Mesenchymal stem cell (in vitro differentiated cells and primary cell): Measurements from ENCODE around the gene VWA3B.
"Not testable (repeated sequence)": the region's sequence is repeated elsewhere in the genome, so short reads cannot be mapped to it uniquely, and the experiment has no call there.

Experiments
- DNase-seq: peaks from one replicate; pipeline ENCODE4 v3.0.0-alpha.2; 2013
- H2AFZ ChIP-seq: one replicate; pipeline ENCODE4 v1.6.1; 2013; ENCODE audit warnings: low read depth, mild to moderate bottlenecking, control low read depth, inconsistent platforms, low read length, moderate library complexity
- H2AK5ac ChIP-seq: 2 replicates; pipeline ENCODE4 v1.6.1; 2013; ENCODE audit warnings: low read length, moderate library complexity, mild to moderate bottlenecking, inconsistent platforms; ENCODE audit not compliant: severe bottlenecking
- H2BK120ac ChIP-seq: one replicate; pipeline ENCODE4 v1.6.1; 2013; ENCODE audit warnings: low read depth, mild to moderate bottlenecking, inconsistent platforms, low read length, moderate library complexity
- H2BK12ac ChIP-seq, 2 experiments: one replicate each; pipeline ENCODE4 v1.6.1; 2013; ENCODE audit warnings: inconsistent platforms in 2 of 2, low read length in 2 of 2, mild to moderate bottlenecking in 2 of 2, moderate library complexity in 2 of 2, control low read depth in 1 of 2
- H2BK15ac ChIP-seq: one replicate; pipeline ENCODE4 v1.6.1; 2013; ENCODE audit warnings: mild to moderate bottlenecking, low read depth, inconsistent platforms; ENCODE audit not compliant: poor library complexity, severe bottlenecking
- H2BK5ac ChIP-seq: 2 replicates; pipeline ENCODE4 v1.6.1; 2013; ENCODE audit warnings: low read depth, mild to moderate bottlenecking, low read length, control low read depth, inconsistent platforms; ENCODE audit not compliant: poor library complexity, severe bottlenecking
- H3K14ac ChIP-seq, 2 experiments: one replicate each; pipeline ENCODE4 v1.6.1; 2013; ENCODE audit warnings: inconsistent platforms in 2 of 2, low read length in 2 of 2, control low read depth in 1 of 2, mild to moderate bottlenecking in 1 of 2, moderate library complexity in 1 of 2
- H3K18ac ChIP-seq, 2 experiments: one replicate each; pipeline ENCODE4 v1.6.1; 2013; ENCODE audit warnings: inconsistent platforms in 2 of 2, low read length in 2 of 2, control low read depth in 1 of 2, low read depth in 1 of 2, mild to moderate bottlenecking in 1 of 2
- H3K23ac ChIP-seq, 2 experiments: one replicate each; pipeline ENCODE4 v1.6.1; 2013; ENCODE audit warnings: inconsistent platforms in 2 of 2, low read length in 2 of 2, mild to moderate bottlenecking in 2 of 2, moderate library complexity in 2 of 2, control low read depth in 1 of 2
- H3K27ac ChIP-seq: 2 replicates; pipeline ENCODE4 v1.5.1; 2013; ENCODE audit warnings: mild to moderate bottlenecking, moderate library complexity, low read length, control low read depth, inconsistent platforms; ENCODE audit not compliant: poor library complexity, severe bottlenecking
- H3K27me3 ChIP-seq, 2 experiments: 2 replicates each; pipeline versions ENCODE4 v1.6.1 to v1.7.0; 2013; ENCODE audit warnings: low read length in 2 of 2, mild to moderate bottlenecking in 2 of 2, moderate library complexity in 2 of 2, control low read depth in 1 of 2, inconsistent platforms in 1 of 2; ENCODE audit not compliant: control insufficient read depth in 1 of 2, insufficient read depth in 1 of 2
- H3K36me3 ChIP-seq, 2 experiments: 2 replicates each; pipeline versions ENCODE4 v1.6.1 to v1.7.0; 2013; ENCODE audit warnings: low read length in 2 of 2, control low read depth in 1 of 2, inconsistent platforms in 1 of 2, low read depth in 1 of 2, mild to moderate bottlenecking in 1 of 2; ENCODE audit not compliant: insufficient read depth in 2 of 2, control insufficient read depth in 1 of 2
- H3K4ac ChIP-seq, 2 experiments: one replicate each; pipeline ENCODE4 v1.6.1; 2013; ENCODE audit warnings: inconsistent platforms in 2 of 2, low read length in 2 of 2, mild to moderate bottlenecking in 2 of 2, moderate library complexity in 2 of 2, control low read depth in 1 of 2, low read depth in 1 of 2
- H3K4me1 ChIP-seq: 2 replicates; pipeline ENCODE4 v1.6.1; 2013; ENCODE audit warnings: low read depth, low read length, control low read depth; ENCODE audit not compliant: control insufficient read depth, insufficient read depth
- H3K4me2 ChIP-seq: 2 replicates; pipeline ENCODE4 v1.6.1; 2013; ENCODE audit warnings: low read length, mild to moderate bottlenecking, inconsistent platforms; ENCODE audit not compliant: poor library complexity, severe bottlenecking
- H3K4me3 ChIP-seq, 2 experiments: 2 replicates each; pipeline versions ENCODE4 v1.5.1 to v1.7.0; 2013; ENCODE audit warnings: low read length in 2 of 2, mild to moderate bottlenecking in 2 of 2, control low read depth in 1 of 2, low read depth in 1 of 2; ENCODE audit not compliant: insufficient read depth in 1 of 2
- H3K79me1 ChIP-seq: replicated peaks from 2 replicates; pipeline ENCODE4 v1.6.1; 2013; ENCODE audit warnings: mild to moderate bottlenecking, control low read depth, low read length, inconsistent platforms; ENCODE audit not compliant: poor library complexity, severe bottlenecking
- H3K9ac ChIP-seq: 2 replicates; pipeline ENCODE4 v1.7.0; 2013; ENCODE audit warnings: mild to moderate bottlenecking, low read length, moderate library complexity
- H3K9me3 ChIP-seq: 2 replicates; pipeline ENCODE4 v1.7.0; 2013; ENCODE audit warnings: mild to moderate bottlenecking, low read length; ENCODE audit not compliant: control insufficient read depth
- H4K8ac ChIP-seq: one replicate; pipeline ENCODE4 v1.6.1; 2013; ENCODE audit warnings: inconsistent platforms, mild to moderate bottlenecking, low read length, moderate library complexity
- H4K91ac ChIP-seq: one replicate; pipeline ENCODE4 v1.6.1; 2013; ENCODE audit warnings: mild to moderate bottlenecking, low read length, inconsistent platforms
- WGBS: methylation state at CpG from one replicate; pipeline ENCODE4 v1.1.7; 2013; ENCODE audit warnings: mixed read lengths; 5-methylcytosine and 5-hydroxymethylcytosine counted together

The VWA3B gene

DNA sequence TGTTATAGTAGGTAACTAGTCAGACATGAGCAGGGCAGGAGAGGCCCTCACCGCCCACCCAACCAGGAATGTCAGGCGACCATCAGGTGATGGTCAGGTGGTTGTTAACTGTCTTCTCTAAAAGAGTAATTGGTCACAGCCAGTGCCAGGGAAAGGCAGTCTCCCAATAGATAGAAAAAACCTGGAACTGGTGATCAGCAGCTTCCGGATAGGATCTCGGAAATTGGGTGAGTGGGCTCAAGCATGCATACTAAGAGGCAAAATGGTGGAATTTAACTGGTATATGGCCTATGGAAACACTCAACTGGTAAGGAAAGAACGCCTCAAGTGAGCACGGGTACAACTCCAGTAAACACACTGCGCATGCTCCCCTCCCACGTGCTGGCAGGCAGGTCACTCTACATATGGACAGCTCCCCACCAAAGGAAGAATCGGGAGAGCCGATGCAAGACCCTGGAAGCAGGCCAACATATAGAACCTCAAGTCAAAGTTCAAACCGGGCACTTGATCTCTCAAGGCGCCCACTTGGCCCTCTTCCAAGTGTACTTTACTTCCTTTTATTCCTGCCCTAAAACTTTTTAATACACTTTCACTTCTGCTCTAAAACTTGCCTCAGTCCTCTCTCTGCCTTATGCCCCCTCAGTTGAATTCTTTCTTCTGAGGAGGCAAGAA is 47.7 kb upstream of the VWA3B start:
- H4K8ac ChIP-seq = no peak overlapping the region
- H3K27ac ChIP-seq = no peak overlapping the region
- no peak overlapping the region for H2BK15ac ChIP-seq
- H4K91ac ChIP-seq = no peak overlapping the region
- no peak overlapping the region for H3K23ac ChIP-seq
- no peak overlapping the region for H3K4me2 ChIP-seq
- no peak overlapping the region for H3K14ac ChIP-seq
- H3K18ac ChIP-seq = no peak overlapping the region
- 91% methylated on average over 12 of the region's 12 CpGs for WGBS
- H2BK120ac ChIP-seq = no peak overlapping the region
- H3K36me3 ChIP-seq = no peaks in the 10 kb centered on the region
- no peak overlapping the region for H3K9ac ChIP-seq
- peaks cover 0 to 20% of the 10 kb centered on the region in 2 experiments for H3K27me3 ChIP-seq
- no peak overlapping the region for H3K4me3 ChIP-seq
- H3K4ac ChIP-seq = no peak overlapping the region
- no peak overlapping the region for H2BK5ac ChIP-seq
- no peak for DNase-seq
- H2AFZ ChIP-seq = no peak overlapping the region
- H2BK12ac ChIP-seq = no peak overlapping the region
- H3K4me1 ChIP-seq = peaks cover 2% of the 10 kb centered on the region
- peaks cover 13% of the 10 kb centered on the region for H3K9me3 ChIP-seq
- no peak overlapping the region for H2AK5ac ChIP-seq
- no peaks in the 10 kb centered on the region for H3K79me1 ChIP-seq

DNA sequence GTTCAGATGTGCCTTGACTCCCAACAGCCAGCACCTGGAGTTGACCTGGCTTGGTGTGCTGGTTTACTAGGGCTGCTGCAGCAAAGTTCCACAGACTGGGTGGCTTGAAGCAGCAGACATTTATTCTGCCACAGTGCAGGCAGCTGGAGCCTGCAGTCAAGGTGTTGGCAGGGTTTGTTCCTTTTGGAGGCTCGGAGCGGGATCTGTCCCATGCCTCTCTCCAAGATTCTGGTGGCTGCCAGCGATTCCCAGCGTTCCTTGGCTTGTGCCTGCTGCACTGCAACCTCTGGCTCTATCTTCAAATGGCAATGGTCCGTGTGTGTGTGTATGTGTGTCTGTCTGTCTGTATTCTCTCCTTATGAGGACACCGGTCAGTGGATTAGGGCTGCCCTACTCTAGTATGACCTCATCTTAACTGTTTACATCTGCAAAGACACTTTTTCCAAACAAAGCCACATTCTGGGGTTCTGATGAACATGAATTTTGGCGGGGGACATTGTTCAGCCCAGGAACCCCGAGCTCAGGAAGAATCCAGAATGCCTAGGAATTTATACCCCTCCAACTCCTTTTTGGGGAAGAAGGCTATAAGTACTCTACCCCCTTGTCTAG is 46.5 kb upstream of the VWA3B start:
- H3K4me1 ChIP-seq = no peaks in the 10 kb centered on the region
- no peak overlapping the region for H2AFZ ChIP-seq
- no peaks in the 10 kb centered on the region for H3K36me3 ChIP-seq
- no peak overlapping the region for H4K91ac ChIP-seq
- no peaks in the 10 kb centered on the region for H3K79me1 ChIP-seq
- peaks cover 0 to 20% of the 10 kb centered on the region in 2 experiments for H3K27me3 ChIP-seq
- no peak overlapping the region for H3K18ac ChIP-seq
- H3K23ac ChIP-seq = no peak overlapping the region
- H3K4ac ChIP-seq = no peak overlapping the region
- no peak overlapping the region for H3K9ac ChIP-seq
- H2BK120ac ChIP-seq = no peak overlapping the region
- H3K27ac ChIP-seq = no peak overlapping the region
- H2BK12ac ChIP-seq = no peak overlapping the region
- H2BK15ac ChIP-seq = no peak overlapping the region
- peaks cover 13% of the 10 kb centered on the region for H3K9me3 ChIP-seq
- no peak overlapping the region for H3K14ac ChIP-seq
- no peak overlapping the region for H3K4me3 ChIP-seq
- H2BK5ac ChIP-seq = no peak overlapping the region
- no peak for DNase-seq
- no peak overlapping the region for H4K8ac ChIP-seq
- no peak overlapping the region for H3K4me2 ChIP-seq
- 83% methylated on average over 7 of the region's 8 CpGs for WGBS
- H2AK5ac ChIP-seq = no peak overlapping the region

GRCh38 chr2:98043101-98043500 is 43.9 kb upstream of the VWA3B start:
- Histone ChIP-seq H3K79me1 (no peaks in the 10 kb centered on the region), H3K23ac (no peak overlapping the region), H3K14ac (no peak overlapping the region), H2BK5ac (no peak overlapping the region), H3K4me1 (no peaks in the 10 kb centered on the region), H3K27ac (no peak overlapping the region), H3K27me3 (peaks cover 0 to 9% of the 10 kb centered on the region in 2 experiments), H3K4me3 (no peak overlapping the region), H3K4me2 (no peak overlapping the region), H4K8ac (no peak overlapping the region), H3K4ac (no peak overlapping the region), H3K9ac (no peak overlapping the region), H3K18ac (no peak overlapping the region), H3K36me3 (no peaks in the 10 kb centered on the region), H2BK120ac (no peak overlapping the region), H2BK12ac (no peak overlapping the region), H2AK5ac (no peak overlapping the region), H4K91ac (no peak overlapping the region), H2BK15ac (no peak overlapping the region), H2AFZ (no peak overlapping the region), H3K9me3 (peaks cover 15% of the 10 kb centered on the region)
- WGBS = 66% methylated on average over 1 of the region's 1 CpG
- DNase-seq = no peak

- H4K91ac ChIP-seq, H3K4me2 ChIP-seq, H3K9ac ChIP-seq, H2BK15ac ChIP-seq, H3K27ac ChIP-seq, H3K4ac ChIP-seq, DNase-seq, H2BK12ac ChIP-seq, H2AFZ ChIP-seq, H3K36me3 ChIP-seq, H3K4me1 ChIP-seq, H3K4me3 ChIP-seq, H3K18ac ChIP-seq, H3K79me1 ChIP-seq, H4K8ac ChIP-seq, H2BK5ac ChIP-seq, H2AK5ac ChIP-seq, H3K27me3 ChIP-seq, H2BK120ac ChIP-seq, H3K23ac ChIP-seq, H3K14ac ChIP-seq: not testable (repeated sequence)
- H3K9me3 ChIP-seq = peaks cover 15% of the 10 kb centered on the region
- WGBS = 93% methylated on average over 2 of the region's 2 CpGs
Observed at GRCh38 chr2:98044730-98045129, 42.2 kb upstream of the VWA3B start.
